ENCODE data around the gene TMEM37.

- TF ChIP-seq CTCF (IDR thresholded peaks at IDR 0.05) (no peak), POLR2A (IDR thresholded peaks at IDR 0.05) (no peak)
These were observed 559 bp downstream of the TMEM37 start for GRCh38 chr2:119431976-119432850.

All from tibial nerve (tissue), 3 donors.